GM12892 (cell line): ENCODE data around the gene PYGM.

Experiments used
- POLR2A ChIP-seq: IDR thresholded peaks from 2 replicates; pipeline ENCODE4 v1.6.1; 2011; ENCODE audit warnings: low read depth, low read length, control low read depth
- POLR2AphosphoS5 ChIP-seq: IDR thresholded peaks from 2 replicates; pipeline ENCODE4 v1.6.1; 2011; ENCODE audit warnings: low read depth, low read length, control low read depth

- TF ChIP-seq POLR2A: no peak; the same call in 1 of the 2 replicates
- TF ChIP-seq POLR2AphosphoS5: no peak; the same call in 1 of the 2 replicates
Measured at GRCh38 chr11:64768300-64768694, 8.5 kb upstream of the PYGM start.
